Medulla oblongata (tissue), 1 donor: ENCODE measurements around the gene RTL10.

Experiments used
- DNase-seq: peaks from one replicate; pipeline ENCODE4 v3.0.0-alpha.2; 2015; ENCODE audit errors: extremely low spot score

RTL10 gene

GRCh38 chr22:19876314-19876940 lies 21.8 kb upstream of the RTL10 start:
- DNase-seq = no peak

GRCh38 chr22:19875531-19876313 lies 21.0 kb upstream of the RTL10 start:
- no peak for DNase-seq

- no peak for DNase-seq
Measured at GRCh38 chr22:19875061-19875530, 20.4 kb upstream of the RTL10 start.

- DNase-seq = no peak
Measured at GRCh38 chr22:19874307-19875060, 19.8 kb upstream of the RTL10 start.

- DNase-seq = no peak
Measured at GRCh38 chr22:19873960-19874306, 19.3 kb upstream of the RTL10 start.

- DNase-seq = no peak
Measured at GRCh38 chr22:19873138-19873959, 18.7 kb upstream of the RTL10 start.

GRCh38 chr22:19872779-19873137 lies 18.1 kb upstream of the RTL10 start:
- DNase-seq = no peak

GRCh38 chr22:19871845-19872778 lies 17.4 kb upstream of the RTL10 start:
- no peak for DNase-seq

- no peak for DNase-seq
Measured at GRCh38 chr22:19871023-19871844, 16.6 kb upstream of the RTL10 start.

- DNase-seq = no peak
Measured at GRCh38 chr22:19870153-19871022, 15.7 kb upstream of the RTL10 start.

- DNase-seq = no peak
Measured at GRCh38 chr22:19869497-19870152, 15.0 kb upstream of the RTL10 start.

- DNase-seq = peak; percentile 51
Measured at GRCh38 chr22:19868773-19869471, 14.2 kb upstream of the RTL10 start.

GRCh38 chr22:19868333-19868732 lies 13.7 kb upstream of the RTL10 start:
- no peak for DNase-seq

- DNase-seq = no peak
Measured at GRCh38 chr22:19867617-19868016, 12.9 kb upstream of the RTL10 start.

GRCh38 chr22:19866665-19867009 lies 12.0 kb upstream of the RTL10 start:
- no peak for DNase-seq

- DNase-seq = no peak
Measured at GRCh38 chr22:19865141-19865829, 10.6 kb upstream of the RTL10 start.

GRCh38 chr22:19864538-19865106 lies 9.9 kb upstream of the RTL10 start:
- no peak for DNase-seq
